HepG2 (cell line): ENCODE results near the gene YBX2. TPM values are rescaled to one million over a fixed set of nuclear protein-coding genes. Genes with fewer than 3 reads are reported as not detected.

Experiments
- ARNTL ChIP-seq: sonication (generic); formaldehyde crosslinking; IDR thresholded peaks from 2 replicates; pipeline ENCODE4 v1.4.0; 2020; ENCODE audit warnings: mild to moderate bottlenecking, missing genetic modification reagents
- CBFB ChIP-seq: sonication (generic); formaldehyde crosslinking; IDR thresholded peaks from 2 replicates; pipeline ENCODE4 v1.4.0; 2020; ENCODE audit warnings: missing genetic modification reagents
- FOXC1 ChIP-seq: sonication (generic); formaldehyde crosslinking; IDR thresholded peaks from 2 replicates; pipeline ENCODE4 v1.8.0; 2022; ENCODE audit warnings: mild to moderate bottlenecking, missing genetic modification reagents, borderline replicate concordance
- NBN ChIP-seq: fragments of 450-650 bp; conservative IDR thresholded peaks from 2 replicates; pipeline ENCODE4 v1.6.1; 2017
- NFYC ChIP-seq: IDR thresholded peaks from 2 replicates; pipeline ENCODE4 v1.6.1; 2016; ENCODE audit warnings: missing genetic modification reagents, missing compliant biosample characterization
- RBM22 ChIP-seq: fragments of 200-400 bp; formaldehyde crosslinking; optimal IDR thresholded peaks from 2 replicates; pipeline ENCODE3; 2017; ENCODE audit warnings: mild to moderate bottlenecking, low read length, moderate library complexity
- SRY ChIP-seq: sonication (generic); formaldehyde crosslinking; IDR thresholded peaks from 2 replicates; pipeline ENCODE4 v1.8.0; 2022; ENCODE audit warnings: mild to moderate bottlenecking, missing genetic modification reagents
- TAF1 ChIP-seq: sonication (generic); formaldehyde crosslinking; IDR thresholded peaks from 2 replicates; pipeline ENCODE4 v1.4.0; 2020; ENCODE audit warnings: missing genetic modification reagents
- ZFP62 ChIP-seq: sonication (generic); formaldehyde crosslinking; IDR thresholded peaks from 2 replicates; pipeline ENCODE4 v1.4.0; 2020; ENCODE audit warnings: missing genetic modification reagents
- ZNF605 ChIP-seq: sonication (generic); formaldehyde crosslinking; IDR thresholded peaks from 2 replicates; pipeline ENCODE4 v1.8.0; 2022; ENCODE audit warnings: mild to moderate bottlenecking, missing genetic modification reagents
- polyA plus RNA-seq, 8 experiments: library from polyadenylated mRNA; depleted of rRNA in 3 of 8; stranded (reverse) in 7 of 8; unstranded in 1 of 8; fragments of >200 nt; fragmentation: Illumina TruSeq in 4 of 8; extraction: Trizol in 4 of 8; gene quantifications; 2 replicates each; pipeline versions ENCODE4 v1.2.1 to v1.2.3, GENCODE V29; 2011 to 2016; ENCODE audit warnings: low read depth in 4 of 8, missing spikeins in 1 of 8, mixed read lengths in 1 of 8; ENCODE audit not compliant: insufficient read depth in 1 of 8
- total RNA-seq, 5 experiments: library from RNA; depleted of rRNA; stranded (reverse); fragments of >200 nt; fragmentation: Illumina TruSeq; extraction: Trizol; gene quantifications; 2 replicates each; pipeline ENCODE4 v1.2.3, GENCODE V29; 2016; ENCODE audit warnings: low read depth in 1 of 5
- TF ChIP-seq, protein P1 (sequence below): sonication (generic); formaldehyde crosslinking; IDR thresholded peaks from 2 replicates; pipeline ENCODE4 v1.4.0; 2020; ENCODE audit warnings: missing genetic modification reagents
- TF ChIP-seq, protein P2 (sequence below): sonication (generic); formaldehyde crosslinking; IDR thresholded peaks from 2 replicates; pipeline ENCODE4 v1.4.0; 2020; ENCODE audit warnings: missing genetic modification reagents
- TF ChIP-seq, protein P3 (sequence below): sonication (generic); formaldehyde crosslinking; IDR thresholded peaks from 2 replicates; pipeline ENCODE4 v1.8.0; 2022; ENCODE audit warnings: low read depth, missing genetic modification reagents
- TF ChIP-seq, protein P4 (sequence below): sonication (generic); formaldehyde crosslinking; IDR thresholded peaks from 2 replicates; pipeline ENCODE4 v1.4.0; 2020; ENCODE audit warnings: missing genetic modification reagents
- TF ChIP-seq, protein P5 (sequence below): sonication (generic); formaldehyde crosslinking; IDR thresholded peaks from 2 replicates; pipeline ENCODE4 v1.4.0; 2020; ENCODE audit warnings: missing genetic modification reagents

Gene YBX2
- total and polyA plus RNA-seq, 2 of the 13 experiments (the other 11 are each of a cell fraction or from before 2014, with no cell fraction given): 0.12 to 0.22 TPM

DNA sequence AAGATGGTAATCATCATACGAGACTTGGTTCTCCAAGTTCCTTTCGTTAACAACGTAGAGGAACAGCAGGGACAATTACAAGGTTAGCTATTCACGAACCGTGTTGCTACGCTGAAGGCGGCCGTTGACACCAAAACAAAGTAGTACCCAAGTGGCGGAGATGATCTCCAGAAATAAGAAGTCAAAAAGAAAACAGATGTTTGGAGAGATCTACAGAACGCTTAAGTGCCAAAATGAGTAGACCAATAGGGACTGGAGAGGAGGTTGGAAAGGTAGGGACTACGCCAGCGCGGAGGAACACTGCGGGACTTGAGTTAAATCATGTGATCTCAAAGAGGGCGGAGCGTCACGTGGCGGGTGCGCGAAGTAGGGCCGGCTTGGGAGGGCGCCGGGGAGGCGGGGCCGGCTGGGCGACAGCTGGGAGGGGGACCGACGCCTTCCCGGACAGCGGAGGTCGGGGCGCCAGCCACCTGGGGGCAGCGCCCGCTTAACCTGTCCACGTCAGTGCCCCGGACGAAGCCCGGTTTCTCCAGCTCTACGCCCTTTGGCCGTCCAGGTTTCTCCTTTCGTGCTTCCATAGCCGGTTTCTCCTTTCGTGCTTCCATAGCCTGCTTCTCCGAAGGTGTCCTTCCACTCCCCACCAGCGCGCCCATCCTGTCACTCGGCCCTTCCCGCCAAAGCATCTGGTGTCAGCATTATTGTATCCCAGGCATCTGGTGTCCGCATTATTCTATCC is 51.6 kb downstream of the YBX2 start (continued):
- TF ChIP-seq, protein P1, sequence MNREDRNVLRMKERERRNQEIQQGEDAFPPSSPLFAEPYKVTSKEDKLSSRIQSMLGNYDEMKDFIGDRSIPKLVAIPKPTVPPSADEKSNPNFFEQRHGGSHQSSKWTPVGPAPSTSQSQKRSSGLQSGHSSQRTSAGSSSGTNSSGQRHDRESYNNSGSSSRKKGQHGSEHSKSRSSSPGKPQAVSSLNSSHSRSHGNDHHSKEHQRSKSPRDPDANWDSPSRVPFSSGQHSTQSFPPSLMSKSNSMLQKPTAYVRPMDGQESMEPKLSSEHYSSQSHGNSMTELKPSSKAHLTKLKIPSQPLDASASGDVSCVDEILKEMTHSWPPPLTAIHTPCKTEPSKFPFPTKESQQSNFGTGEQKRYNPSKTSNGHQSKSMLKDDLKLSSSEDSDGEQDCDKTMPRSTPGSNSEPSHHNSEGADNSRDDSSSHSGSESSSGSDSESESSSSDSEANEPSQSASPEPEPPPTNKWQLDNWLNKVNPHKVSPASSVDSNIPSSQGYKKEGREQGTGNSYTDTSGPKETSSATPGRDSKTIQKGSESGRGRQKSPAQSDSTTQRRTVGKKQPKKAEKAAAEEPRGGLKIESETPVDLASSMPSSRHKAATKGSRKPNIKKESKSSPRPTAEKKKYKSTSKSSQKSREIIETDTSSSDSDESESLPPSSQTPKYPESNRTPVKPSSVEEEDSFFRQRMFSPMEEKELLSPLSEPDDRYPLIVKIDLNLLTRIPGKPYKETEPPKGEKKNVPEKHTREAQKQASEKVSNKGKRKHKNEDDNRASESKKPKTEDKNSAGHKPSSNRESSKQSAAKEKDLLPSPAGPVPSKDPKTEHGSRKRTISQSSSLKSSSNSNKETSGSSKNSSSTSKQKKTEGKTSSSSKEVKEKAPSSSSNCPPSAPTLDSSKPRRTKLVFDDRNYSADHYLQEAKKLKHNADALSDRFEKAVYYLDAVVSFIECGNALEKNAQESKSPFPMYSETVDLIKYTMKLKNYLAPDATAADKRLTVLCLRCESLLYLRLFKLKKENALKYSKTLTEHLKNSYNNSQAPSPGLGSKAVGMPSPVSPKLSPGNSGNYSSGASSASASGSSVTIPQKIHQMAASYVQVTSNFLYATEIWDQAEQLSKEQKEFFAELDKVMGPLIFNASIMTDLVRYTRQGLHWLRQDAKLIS: peak; percentile 71; the same call in 1 of the 2 replicates
- TF ChIP-seq, protein P2, sequence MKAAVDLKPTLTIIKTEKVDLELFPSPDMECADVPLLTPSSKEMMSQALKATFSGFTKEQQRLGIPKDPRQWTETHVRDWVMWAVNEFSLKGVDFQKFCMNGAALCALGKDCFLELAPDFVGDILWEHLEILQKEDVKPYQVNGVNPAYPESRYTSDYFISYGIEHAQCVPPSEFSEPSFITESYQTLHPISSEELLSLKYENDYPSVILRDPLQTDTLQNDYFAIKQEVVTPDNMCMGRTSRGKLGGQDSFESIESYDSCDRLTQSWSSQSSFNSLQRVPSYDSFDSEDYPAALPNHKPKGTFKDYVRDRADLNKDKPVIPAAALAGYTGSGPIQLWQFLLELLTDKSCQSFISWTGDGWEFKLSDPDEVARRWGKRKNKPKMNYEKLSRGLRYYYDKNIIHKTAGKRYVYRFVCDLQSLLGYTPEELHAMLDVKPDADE (CRISPR knock-in tag): no peak
- TF ChIP-seq, protein P3, sequence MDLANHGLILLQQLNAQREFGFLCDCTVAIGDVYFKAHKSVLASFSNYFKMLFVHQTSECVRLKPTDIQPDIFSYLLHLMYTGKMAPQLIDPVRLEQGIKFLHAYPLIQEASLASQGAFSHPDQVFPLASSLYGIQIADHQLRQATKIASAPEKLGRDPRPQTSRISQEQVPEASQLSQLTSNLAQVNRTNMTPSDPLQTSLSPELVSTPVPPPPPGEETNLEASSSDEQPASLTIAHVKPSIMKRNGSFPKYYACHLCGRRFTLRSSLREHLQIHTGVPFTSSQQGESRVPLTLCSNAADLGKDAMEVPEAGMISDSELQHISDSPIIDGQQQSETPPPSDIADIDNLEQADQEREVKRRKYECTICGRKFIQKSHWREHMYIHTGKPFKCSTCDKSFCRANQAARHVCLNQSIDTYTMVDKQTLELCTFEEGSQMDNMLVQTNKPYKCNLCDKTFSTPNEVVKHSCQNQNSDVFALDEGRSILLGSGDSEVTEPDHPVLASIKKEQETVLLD (CRISPR knock-in tag): peak; percentile 70; the same call in 1 of the 2 replicates
- peak; percentile 94 for TF ChIP-seq ARNTL
- TF ChIP-seq TAF1 (CRISPR knock-in tag): peak; percentile 55; the same call in 1 of the 2 replicates
- TF ChIP-seq, protein P4, sequence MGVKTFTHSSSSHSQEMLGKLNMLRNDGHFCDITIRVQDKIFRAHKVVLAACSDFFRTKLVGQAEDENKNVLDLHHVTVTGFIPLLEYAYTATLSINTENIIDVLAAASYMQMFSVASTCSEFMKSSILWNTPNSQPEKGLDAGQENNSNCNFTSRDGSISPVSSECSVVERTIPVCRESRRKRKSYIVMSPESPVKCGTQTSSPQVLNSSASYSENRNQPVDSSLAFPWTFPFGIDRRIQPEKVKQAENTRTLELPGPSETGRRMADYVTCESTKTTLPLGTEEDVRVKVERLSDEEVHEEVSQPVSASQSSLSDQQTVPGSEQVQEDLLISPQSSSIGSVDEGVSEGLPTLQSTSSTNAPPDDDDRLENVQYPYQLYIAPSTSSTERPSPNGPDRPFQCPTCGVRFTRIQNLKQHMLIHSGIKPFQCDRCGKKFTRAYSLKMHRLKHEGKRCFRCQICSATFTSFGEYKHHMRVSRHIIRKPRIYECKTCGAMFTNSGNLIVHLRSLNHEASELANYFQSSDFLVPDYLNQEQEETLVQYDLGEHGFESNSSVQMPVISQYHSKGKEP: peak; percentile 79; the same call in 1 of the 2 replicates
- no peak for TF ChIP-seq ZFP62 (CRISPR knock-in tag)
- TF ChIP-seq FOXC1 (CRISPR knock-in tag): peak; percentile 49; the same call in 1 of the 2 replicates
- peak; percentile 84 for TF ChIP-seq RBM22
- peak; percentile 76 for TF ChIP-seq CBFB (CRISPR knock-in tag)
- TF ChIP-seq NBN: no peak
- TF ChIP-seq NFYC (CRISPR knock-in tag): peak; percentile 41; the same call in 1 of the 2 replicates
- TF ChIP-seq ZNF605 (CRISPR knock-in tag): 0 out of 2 replicates have a peak, but pooled peaks have one; percentile 52
- TF ChIP-seq SRY (CRISPR knock-in tag): peak; percentile 52; the same call in 1 of the 2 replicates
- TF ChIP-seq, protein P5, sequence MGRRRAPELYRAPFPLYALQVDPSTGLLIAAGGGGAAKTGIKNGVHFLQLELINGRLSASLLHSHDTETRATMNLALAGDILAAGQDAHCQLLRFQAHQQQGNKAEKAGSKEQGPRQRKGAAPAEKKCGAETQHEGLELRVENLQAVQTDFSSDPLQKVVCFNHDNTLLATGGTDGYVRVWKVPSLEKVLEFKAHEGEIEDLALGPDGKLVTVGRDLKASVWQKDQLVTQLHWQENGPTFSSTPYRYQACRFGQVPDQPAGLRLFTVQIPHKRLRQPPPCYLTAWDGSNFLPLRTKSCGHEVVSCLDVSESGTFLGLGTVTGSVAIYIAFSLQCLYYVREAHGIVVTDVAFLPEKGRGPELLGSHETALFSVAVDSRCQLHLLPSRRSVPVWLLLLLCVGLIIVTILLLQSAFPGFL (CRISPR knock-in tag): no peak
